Measurements from ENCODE around the gene TRIM56. TPM values are rescaled to one million over a fixed set of nuclear protein-coding genes. Genes with fewer than 3 reads are reported as not detected.
"Not testable (repeated sequence)": the region's sequence is repeated elsewhere in the genome, so short reads cannot be mapped to it uniquely, and the experiment has no call there.

TRIM56 gene
- total RNA-seq, 4 donors from 2014 or later, result 9.7 to 73.0 (median 26.3) TPM

DNA sequence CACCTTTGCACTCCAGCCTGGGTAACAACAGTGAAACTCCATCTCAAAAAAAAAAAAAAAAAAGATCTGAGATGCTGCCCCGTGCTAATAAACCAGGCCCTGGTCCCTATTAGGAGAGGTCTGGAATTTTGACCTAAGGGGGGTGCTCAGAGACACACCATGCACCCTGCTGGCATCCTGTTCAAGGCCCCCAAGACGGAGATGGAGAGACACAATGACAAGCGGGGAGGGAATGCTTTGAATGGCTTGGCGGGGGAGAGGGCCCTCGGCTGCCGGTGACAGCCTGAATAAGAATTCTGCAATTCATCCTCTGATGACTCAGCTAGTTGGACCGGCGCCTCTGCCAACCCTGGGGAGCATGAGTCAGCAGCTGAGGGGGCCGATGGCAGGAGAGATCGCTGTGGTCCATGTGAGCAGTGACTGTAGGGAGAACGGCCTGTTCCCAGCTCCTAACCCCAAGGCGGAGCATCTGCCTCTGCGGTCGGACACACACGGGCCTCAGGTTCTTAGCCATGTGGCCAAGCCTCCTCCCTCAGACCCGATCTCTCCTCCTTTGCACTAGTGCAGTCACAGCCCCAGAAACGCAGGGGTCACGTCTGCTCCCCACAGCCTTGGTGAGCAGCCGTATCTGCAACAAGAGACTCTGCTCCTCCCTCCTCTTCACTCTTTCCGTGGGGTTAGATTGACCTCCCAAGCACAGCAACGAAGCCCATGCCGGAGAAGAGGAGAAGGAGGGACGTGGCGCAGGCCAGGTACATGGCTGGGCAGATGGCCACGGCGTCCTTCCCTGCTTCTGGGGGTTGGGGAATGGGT lies 14.9 kb downstream of the TRIM56 start:
- Histone ChIP-seq H3K27ac (peak overlapping the region; percentile 76 to 78), H3K9me3 (no peaks in the 10 kb centered on the region), H3K36me3 (no peaks in the 10 kb centered on the region), H3K4me3 (no peak overlapping the region), H3K27me3 (no peaks in the 10 kb centered on the region), H3K4me1 (peaks cover 0 to 6% of the 10 kb centered on the region in 2 donors)
- TF ChIP-seq, protein P1, sequence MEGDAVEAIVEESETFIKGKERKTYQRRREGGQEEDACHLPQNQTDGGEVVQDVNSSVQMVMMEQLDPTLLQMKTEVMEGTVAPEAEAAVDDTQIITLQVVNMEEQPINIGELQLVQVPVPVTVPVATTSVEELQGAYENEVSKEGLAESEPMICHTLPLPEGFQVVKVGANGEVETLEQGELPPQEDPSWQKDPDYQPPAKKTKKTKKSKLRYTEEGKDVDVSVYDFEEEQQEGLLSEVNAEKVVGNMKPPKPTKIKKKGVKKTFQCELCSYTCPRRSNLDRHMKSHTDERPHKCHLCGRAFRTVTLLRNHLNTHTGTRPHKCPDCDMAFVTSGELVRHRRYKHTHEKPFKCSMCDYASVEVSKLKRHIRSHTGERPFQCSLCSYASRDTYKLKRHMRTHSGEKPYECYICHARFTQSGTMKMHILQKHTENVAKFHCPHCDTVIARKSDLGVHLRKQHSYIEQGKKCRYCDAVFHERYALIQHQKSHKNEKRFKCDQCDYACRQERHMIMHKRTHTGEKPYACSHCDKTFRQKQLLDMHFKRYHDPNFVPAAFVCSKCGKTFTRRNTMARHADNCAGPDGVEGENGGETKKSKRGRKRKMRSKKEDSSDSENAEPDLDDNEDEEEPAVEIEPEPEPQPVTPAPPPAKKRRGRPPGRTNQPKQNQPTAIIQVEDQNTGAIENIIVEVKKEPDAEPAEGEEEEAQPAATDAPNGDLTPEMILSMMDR (IDR thresholded peaks at IDR 0.05), result no peak
- peak in 1 of 2 donors; percentile 27 for TF ChIP-seq POLR2A (IDR thresholded peaks at IDR 0.05)
- intact Hi-C loops (cut with DNase I; ENCODE audit: low total_unique reads), result loop anchor here (5.0 kb wide), 1 partner anchor 37 kb away; no protein-coding TSS in a partner anchor
- DNase-seq, result peak; percentile 98

DNA sequence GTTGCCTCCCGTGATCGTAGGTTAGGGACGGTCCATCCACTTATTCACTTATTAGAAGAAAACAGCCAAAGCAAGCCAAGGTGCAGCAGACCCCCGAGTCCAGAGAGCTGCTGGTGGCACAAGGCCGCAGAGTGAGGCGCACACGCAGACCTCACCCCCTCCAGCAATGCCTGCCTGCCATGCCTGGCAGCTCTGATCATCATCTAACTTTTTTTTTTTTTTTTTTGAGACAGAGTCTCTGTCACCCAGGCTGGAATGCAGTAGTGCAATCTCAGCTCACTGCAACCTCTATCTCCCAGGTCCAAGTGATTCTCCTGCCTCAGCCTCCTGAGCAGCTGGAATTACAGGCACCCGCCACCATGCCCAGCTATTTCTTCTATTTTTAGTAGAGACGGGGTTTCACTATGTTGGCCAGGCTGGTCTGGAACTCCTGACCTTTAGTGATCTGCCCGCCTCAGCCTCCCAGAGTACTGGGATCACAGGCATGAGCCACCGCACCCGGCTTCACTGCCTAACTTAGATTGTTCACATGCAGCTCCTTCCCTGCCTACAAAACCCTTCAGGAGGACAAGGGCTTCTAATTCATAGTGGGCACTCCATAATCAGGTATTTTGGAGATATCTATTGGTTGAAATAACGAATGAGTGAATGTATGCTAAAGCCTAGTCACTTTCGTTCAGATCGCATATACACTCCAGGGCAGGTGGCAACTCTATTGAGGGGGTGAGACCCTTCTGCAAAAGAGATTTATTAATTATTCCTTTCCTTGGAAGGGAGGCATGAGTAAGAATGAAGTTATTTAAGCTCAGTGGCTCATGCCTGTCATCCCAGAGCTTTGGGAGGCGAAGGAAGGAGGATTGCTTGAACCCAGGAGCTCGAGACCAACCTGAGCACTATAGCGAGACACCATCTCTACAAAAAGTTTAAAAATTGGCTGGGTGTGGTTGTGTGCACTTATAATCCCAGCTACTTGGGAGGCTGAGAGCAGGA lies 15.9 kb downstream of the TRIM56 start:
- DNase-seq, result no peak
- Histone ChIP-seq H3K9me3 (no peaks in the 10 kb centered on the region), H3K4me1 (peaks cover 0 to 6% of the 10 kb centered on the region in 2 donors), H3K36me3 (no peaks in the 10 kb centered on the region), H3K27me3 (no peaks in the 10 kb centered on the region), H3K27ac (peak overlapping the region; percentile 76 to 78), H3K4me3 (no peak overlapping the region)
- TF ChIP-seq, protein P1 (IDR thresholded peaks at IDR 0.05), result no peak
- TF ChIP-seq POLR2A (IDR thresholded peaks at IDR 0.05), result no peak
- intact Hi-C loops (cut with DNase I; ENCODE audit: low total_unique reads), result no loop called here

DNA sequence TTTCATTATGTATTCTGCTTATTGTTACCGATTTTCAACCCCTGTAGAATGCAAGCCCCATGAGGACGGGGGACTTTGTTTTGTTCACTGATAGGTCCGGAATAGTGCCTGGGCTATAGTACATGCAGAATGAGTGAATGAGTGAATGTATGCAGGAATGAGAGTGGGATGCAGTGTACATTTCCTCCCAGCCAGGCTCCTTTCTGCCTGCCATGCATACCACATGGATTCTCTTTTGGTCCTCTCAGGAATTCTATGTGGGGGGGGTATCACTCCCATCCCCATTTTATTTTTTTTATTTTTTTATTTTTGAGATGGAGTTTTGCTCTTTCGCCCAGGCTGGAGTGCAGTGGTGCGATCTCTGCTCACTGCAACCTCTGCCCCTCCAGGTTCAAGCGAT lies 16.7 kb downstream of the TRIM56 start:
- DNase-seq, result no peak
- TF ChIP-seq POLR2A (IDR thresholded peaks at IDR 0.05), result no peak
- TF ChIP-seq, protein P1 (IDR thresholded peaks at IDR 0.05), result no peak
- no peaks in the 10 kb centered on the region for H3K9me3 ChIP-seq
- H3K4me3 ChIP-seq, result no peak overlapping the region
- H3K27ac ChIP-seq, result no peak overlapping the region
- no peaks in the 10 kb centered on the region for H3K36me3 ChIP-seq
- no peaks in the 10 kb centered on the region for H3K27me3 ChIP-seq
- intact Hi-C loops (cut with DNase I; ENCODE audit: low total_unique reads), result no loop called here
- H3K4me1 ChIP-seq, result peaks cover 0 to 6% of the 10 kb centered on the region in 2 donors

DNA sequence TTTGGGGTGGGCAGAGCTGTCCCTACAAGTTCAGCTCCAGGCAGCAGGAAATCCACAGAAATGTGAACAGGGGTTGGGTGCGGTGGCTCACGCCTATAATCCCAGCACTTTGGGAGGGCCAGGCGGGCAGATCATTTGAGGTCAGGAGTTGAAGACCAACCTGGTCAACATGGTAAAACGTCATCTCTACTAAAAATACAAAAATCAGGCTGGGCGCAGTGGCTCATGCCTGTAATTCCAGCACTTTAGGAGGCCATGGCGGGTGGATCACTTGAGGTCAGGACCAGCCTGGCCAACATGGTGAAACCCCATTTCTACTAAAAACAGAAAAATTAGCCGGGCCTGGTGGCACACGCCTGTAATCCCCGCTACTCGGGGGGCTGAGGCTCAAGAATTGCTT lies 18.4 kb downstream of the TRIM56 start:
- H3K27me3 ChIP-seq; H3K9me3 ChIP-seq; DNase-seq; H3K4me3 ChIP-seq; H3K4me1 ChIP-seq; H3K27ac ChIP-seq; H3K36me3 ChIP-seq; intact Hi-C loops (cut with DNase I; ENCODE audit: low total_unique reads): not testable (repeated sequence)

DNA sequence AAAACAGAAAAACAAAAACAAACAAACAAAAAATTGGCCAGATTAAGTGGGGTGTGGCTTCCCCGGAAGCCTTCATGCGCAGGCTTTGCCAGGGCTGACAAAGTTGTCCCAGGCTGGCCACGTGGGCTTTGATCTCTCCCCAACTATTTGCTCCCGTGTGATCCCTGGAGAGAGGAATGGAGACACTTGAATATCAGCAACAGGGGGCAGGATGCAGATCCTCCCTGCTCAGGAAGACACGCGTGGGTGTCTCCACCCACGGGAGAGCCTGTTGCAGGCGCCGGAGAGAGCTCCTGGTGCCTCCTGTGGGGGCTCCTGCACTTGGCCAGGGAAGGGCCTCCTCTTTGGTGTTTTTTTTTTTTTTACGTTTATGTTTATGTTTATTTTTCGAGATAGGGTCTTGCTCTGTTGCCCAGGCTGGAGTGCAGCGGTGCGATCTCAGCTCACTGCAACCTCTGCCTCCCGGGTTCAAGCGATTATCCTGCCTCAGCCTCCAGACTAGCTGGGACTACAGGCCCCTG lies 19.0 kb downstream of the TRIM56 start:
- Histone ChIP-seq H3K27me3 (no peaks in the 10 kb centered on the region), H3K9me3 (no peaks in the 10 kb centered on the region), H3K36me3 (no peaks in the 10 kb centered on the region), H3K4me1 (peaks cover 0 to 6% of the 10 kb centered on the region in 2 donors), H3K4me3 (no peak overlapping the region), H3K27ac (no peak overlapping the region)
- intact Hi-C loops (cut with DNase I; ENCODE audit: low total_unique reads), result no loop called here
- TF ChIP-seq, protein P1 (IDR thresholded peaks at IDR 0.05), result no peak
- no peak for TF ChIP-seq POLR2A (IDR thresholded peaks at IDR 0.05)
- DNase-seq, result no peak

Measured in uterus (tissue), 4 donors.